Thymus (tissue), 11 donors: ENCODE results near the gene DUSP23. TPM values are rescaled to one million over a fixed set of nuclear protein-coding genes. Genes with fewer than 3 reads are reported as not detected.
A peak's percentile ranks its signal among the peaks of the same experiment; 100 is the strongest.

ENCODE experiments used
- DNase-seq, 9 donors: peaks; one replicate each; pipeline ENCODE4 v3.0.0-alpha.2; 2013; ENCODE audit warnings: low spot score in 9 of 9, low read depth in 6 of 9, missing footprints in 1 of 9
- H3K27ac ChIP-seq, 2 donors: one replicate each; pipeline ENCODE4 v1.5.1; 2013; ENCODE audit warnings: control low read depth in 1 of 2, low read depth in 1 of 2, low read length in 1 of 2, mild to moderate bottlenecking in 1 of 2, moderate library complexity in 1 of 2
- H3K27me3 ChIP-seq, 2 donors: one replicate each; pipeline ENCODE4 v1.5.1; 2013; ENCODE audit warnings: low read length in 1 of 2; ENCODE audit not compliant: control insufficient read depth in 2 of 2, insufficient read depth in 1 of 2
- H3K36me3 ChIP-seq, 2 donors: one replicate each; pipeline ENCODE4 v1.5.1; 2013; ENCODE audit warnings: low read length in 1 of 2, mild to moderate bottlenecking in 1 of 2, moderate library complexity in 1 of 2; ENCODE audit not compliant: control insufficient read depth in 2 of 2, insufficient read depth in 2 of 2
- H3K4me1 ChIP-seq, 2 donors: one replicate each; pipeline ENCODE4 v1.5.1; 2013; ENCODE audit warnings: low read length in 2 of 2; ENCODE audit not compliant: control insufficient read depth in 2 of 2, insufficient read depth in 2 of 2
- H3K4me3 ChIP-seq, 2 donors: one replicate each; pipeline ENCODE4 v1.5.1; 2013; ENCODE audit warnings: low read length in 2 of 2, control low read depth in 1 of 2, mild to moderate bottlenecking in 1 of 2
- H3K9me3 ChIP-seq, 2 donors: one replicate each; pipeline ENCODE4 v1.5.1; 2013; ENCODE audit warnings: low read length in 1 of 2, mild to moderate bottlenecking in 1 of 2; ENCODE audit not compliant: control insufficient read depth in 2 of 2, insufficient read depth in 1 of 2
- WGBS: extraction: QIAGEN DNeasy Blood & Tissue Kit; methylation state at CpG from one replicate; pipeline ENCODE4 v1.1.7; 2013; 5-methylcytosine and 5-hydroxymethylcytosine counted together
- polyA plus RNA-seq: library from polyadenylated mRNA; stranded (reverse); fragments of 200-250 nt; gene quantifications from one replicate; pipeline ENCODE4 v1.2.3, GENCODE V29; 2013
- total RNA-seq: library from RNA; stranded (reverse); fragments of 120-200 nt; gene quantifications from one replicate; pipeline ENCODE4 v1.2.4, GENCODE V29; 2013
- donor health status: healthy.

Gene DUSP23
- total and polyA plus RNA-seq, 2 donors: 24.3 to 162 TPM

DNA sequence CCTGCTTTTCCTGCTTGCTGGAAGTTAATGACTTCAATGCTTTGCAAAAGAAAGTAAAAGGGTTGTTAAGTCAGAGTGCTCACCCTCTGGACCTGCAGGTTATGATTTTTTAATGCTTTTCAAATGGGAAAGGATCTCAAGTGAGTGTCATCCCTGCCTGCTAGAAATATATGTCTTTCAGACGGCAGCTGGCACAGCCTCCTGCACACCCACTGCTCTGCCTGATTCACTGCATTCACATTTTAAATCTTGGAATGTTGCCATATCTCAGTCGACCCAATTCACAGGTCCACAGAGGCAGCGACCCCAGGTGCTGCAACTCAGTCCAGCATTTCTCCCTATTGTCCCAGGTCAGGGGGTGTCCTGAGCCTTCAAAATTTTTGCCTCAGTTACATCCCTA is 10.7 kb downstream of the DUSP23 start:
- peaks cover 2 to 33% of the 10 kb centered on the region in 2 donors for H3K27me3 ChIP-seq
- H3K9me3 ChIP-seq: no peaks in the 10 kb centered on the region
- no peaks in the 10 kb centered on the region for H3K4me1 ChIP-seq
- no peak for DNase-seq
- no peak overlapping the region for H3K27ac ChIP-seq
- WGBS: 47% methylated on average over 3 of the region's 3 CpGs
- H3K4me3 ChIP-seq: no peak overlapping the region
- H3K36me3 ChIP-seq: no peaks in the 10 kb centered on the region

DNA sequence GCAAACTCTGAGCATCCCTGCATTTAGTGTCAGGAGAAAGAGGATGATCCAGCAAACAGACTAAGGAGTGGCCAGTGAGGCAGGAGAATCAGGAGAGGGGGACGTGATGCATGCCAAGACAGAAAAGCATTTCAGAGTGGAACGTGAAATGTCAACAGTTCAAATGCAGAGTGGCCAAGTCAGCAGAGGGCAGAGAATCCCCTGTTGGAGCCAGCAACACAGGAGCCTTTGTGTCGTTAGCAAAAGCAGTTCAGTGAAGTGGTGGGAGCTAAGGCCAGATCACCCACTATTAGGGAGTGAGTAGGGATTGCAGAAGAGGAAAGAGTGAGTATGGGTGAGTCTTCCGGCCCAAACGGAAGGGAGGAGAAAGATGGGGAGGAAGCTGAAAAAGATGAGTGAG is 14.8 kb downstream of the DUSP23 start:
- Histone ChIP-seq H3K27ac (no peak overlapping the region), H3K27me3 (peaks cover 2 to 39% of the 10 kb centered on the region in 2 donors), H3K4me1 (peaks cover 13 to 14% of the 10 kb centered on the region in 2 donors), H3K9me3 (no peaks in the 10 kb centered on the region), H3K36me3 (no peaks in the 10 kb centered on the region), H3K4me3 (no peak overlapping the region)
- no peak for DNase-seq
- WGBS: 90% methylated on average over 5 of the region's 5 CpGs

DNA sequence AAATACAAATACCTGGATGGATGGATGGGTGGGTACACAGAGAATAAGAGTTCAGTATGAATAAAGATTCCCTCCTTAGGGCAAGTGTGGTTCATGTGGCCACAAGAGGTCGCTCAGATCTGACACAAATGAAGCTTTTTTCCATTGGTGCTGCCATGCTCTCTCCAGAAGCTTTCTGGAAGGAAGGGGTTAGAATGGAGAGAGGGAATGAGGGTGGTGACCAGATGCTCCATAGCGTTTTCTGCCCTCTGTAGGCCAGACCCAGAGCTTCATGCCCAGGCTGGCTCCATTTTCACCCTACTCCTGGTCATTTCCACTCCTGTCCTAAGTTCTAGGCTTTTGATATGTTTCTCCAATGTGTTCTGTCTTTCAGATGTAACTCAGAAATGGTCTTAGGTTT is 18.1 kb downstream of the DUSP23 start:
- Histone ChIP-seq H3K36me3 (no peaks in the 10 kb centered on the region), H3K27me3 (peaks cover 0 to 25% of the 10 kb centered on the region in 2 donors), H3K27ac (no peak overlapping the region), H3K4me1 (peaks cover 14 to 16% of the 10 kb centered on the region in 2 donors), H3K4me3 (no peak overlapping the region), H3K9me3 (no peaks in the 10 kb centered on the region)
- 8% methylated on average over 2 of the region's 2 CpGs for WGBS
- DNase-seq: peak in 8 of 9 donors; percentile 20 to 57 (median 33)

DNA sequence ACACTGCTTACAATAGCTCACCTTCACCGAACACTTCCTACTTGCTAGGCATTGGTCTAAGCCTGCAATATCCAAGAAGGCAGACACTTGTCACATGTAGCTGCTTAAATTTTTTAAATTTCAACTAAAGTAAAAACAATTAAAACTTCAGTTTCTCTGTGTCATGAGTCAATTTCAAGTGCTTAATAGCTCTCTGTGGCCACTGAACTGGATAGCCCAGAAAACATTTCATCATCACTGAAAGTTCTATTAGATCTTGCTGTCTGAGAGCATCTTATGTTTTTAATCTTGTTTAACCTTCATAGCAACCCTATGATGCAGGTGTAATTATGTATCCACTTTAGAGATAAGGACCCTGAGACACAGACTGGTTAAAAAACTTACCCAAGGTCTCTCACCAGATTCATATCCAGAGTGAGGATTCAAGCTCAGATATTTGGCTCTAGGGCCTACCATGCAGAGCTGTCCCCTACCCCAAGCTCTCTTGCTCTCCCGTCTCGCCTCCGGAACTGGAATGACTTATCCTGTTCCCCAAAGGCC is 18.8 kb downstream of the DUSP23 start:
- H3K36me3 ChIP-seq: no peaks in the 10 kb centered on the region
- WGBS: 97% methylated on average over 4 of the region's 4 CpGs

DNA sequence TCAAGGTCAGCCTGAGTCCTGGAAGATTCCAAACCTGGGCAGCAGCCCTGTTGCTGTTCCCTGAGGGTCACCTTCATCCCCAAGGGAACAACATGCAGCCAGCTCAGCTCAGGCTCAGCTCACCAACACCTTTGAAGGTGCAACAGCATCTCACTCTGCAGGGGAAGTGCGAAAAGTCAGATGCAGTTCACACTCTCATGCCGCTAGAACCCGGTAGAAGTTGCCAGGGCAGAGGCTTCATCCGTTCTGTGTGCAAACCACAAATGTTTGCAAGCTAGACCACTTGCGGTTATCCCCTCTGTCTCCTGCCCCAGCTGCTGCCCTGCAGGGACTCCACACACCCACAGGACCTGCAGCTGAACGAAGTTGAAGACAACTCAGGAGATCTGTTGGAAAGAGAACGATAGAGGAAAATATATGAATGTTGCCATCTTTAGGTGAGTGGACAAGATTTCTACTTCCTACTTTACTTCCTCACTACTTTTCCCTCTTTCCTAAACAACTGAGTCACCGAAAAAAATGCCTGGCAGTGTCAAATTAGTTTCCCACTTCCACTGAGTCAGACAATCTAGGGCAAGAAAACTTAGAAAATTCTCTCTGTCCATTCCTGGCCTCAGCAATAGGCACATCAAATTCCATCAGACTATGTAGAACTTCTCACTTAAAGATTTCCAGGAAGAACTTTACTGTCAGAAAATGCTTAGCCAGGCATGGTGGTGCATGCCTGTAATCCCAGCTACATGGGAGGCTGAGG is 19.6 kb downstream of the DUSP23 start:
- H3K4me1 ChIP-seq: peaks cover 14 to 16% of the 10 kb centered on the region in 2 donors
- WGBS: 20% methylated on average over 8 of the region's 8 CpGs
- peaks cover 0 to 14% of the 10 kb centered on the region in 2 donors for H3K27me3 ChIP-seq
- no peaks in the 10 kb centered on the region for H3K36me3 ChIP-seq
- H3K9me3 ChIP-seq: no peaks in the 10 kb centered on the region
- H3K27ac ChIP-seq: no peak overlapping the region
- no peak overlapping the region for H3K4me3 ChIP-seq
- DNase-seq: peak in 6 of 9 donors; percentile 21 to 70 (median 31)

More for the DNA sequence above, 18.8 kb downstream of the DUSP23 start:
- Histone ChIP-seq H3K27ac (no peak overlapping the region), H3K4me1 (peaks cover 14 to 16% of the 10 kb centered on the region in 2 donors), H3K9me3 (no peaks in the 10 kb centered on the region), H3K27me3 (peaks cover 0 to 21% of the 10 kb centered on the region in 2 donors), H3K4me3 (no peak overlapping the region)
- no peak for DNase-seq

DNA sequence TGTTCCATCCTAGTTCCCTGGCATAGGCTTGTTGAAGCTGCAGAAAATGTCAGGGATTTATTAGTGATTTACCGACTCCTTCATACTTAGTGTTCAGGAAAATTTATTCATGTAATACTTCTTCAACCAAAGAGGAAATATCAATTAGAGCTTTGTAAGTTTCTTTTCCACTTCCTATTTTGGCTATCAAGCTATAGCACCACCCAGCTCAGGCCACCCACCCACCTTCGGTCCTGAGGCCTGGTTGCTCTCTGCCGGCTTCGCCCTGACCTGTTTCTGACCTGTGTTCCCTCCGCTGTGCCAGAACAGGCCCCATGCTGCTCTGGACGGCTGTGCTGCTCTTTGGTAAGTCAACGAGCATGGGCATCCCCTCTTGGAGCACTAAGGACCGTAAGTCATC is 21.3 kb downstream of the DUSP23 start, which contains the start of gene FCRL6:
Gene FCRL6 (plus strand): TSS at position 250 of the 400 bp plus-strand sequence. CDS start 65 bp downstream, at position 315.
- Histone ChIP-seq H3K27me3 (peaks cover 0 to 5% of the 10 kb centered on the region in 2 donors), H3K27ac (no peak within 1 kb of the TSS), H3K36me3 (no peaks in the 10 kb centered on the region), H3K9me3 (no peaks in the 10 kb centered on the region), H3K4me1 (peaks cover 14 to 16% of the 10 kb centered on the region in 2 donors), H3K4me3 (no peak within 1 kb of the TSS)
- WGBS: 95% methylated on average over 8 of the region's 8 CpGs
- no peak for DNase-seq

DNA sequence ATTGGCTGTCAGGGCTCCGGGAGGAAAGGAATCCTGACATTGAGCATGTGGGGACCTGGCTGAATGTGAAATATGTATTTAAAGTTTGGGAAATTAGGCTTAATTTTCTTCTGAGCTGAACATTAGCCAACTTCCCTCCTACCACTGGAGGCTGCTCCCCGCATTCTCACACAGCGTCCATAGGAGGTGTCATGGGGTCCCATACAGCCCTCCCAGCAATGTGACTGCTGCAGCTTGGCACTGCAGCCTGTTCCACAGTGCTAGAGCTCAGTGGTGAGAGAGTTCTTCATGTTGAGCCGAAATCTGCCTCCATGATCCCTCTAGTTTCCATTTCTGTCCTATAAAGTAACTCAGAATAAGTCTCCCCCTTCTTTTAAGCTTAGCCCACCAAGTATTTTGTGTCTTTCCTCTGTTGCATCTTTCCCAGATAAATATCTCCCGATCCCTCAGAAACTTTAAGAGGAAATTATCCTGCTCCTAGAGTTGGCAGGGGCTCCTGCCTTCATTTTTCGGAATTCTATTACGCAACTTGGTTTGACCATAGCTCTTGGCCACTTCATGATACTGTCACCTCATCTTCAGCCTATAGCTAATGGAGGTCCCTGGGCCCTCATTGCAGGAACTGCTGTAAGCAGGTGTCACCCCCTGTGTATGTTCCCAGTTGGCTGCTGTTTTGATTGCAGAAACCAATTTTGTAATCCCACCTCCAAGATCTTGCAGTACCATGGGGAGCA is 23.4 kb downstream of the DUSP23 start:
- H3K27ac ChIP-seq: no peak overlapping the region
- peaks cover 0 to 4% of the 10 kb centered on the region in 2 donors for H3K27me3 ChIP-seq
- H3K36me3 ChIP-seq: no peaks in the 10 kb centered on the region
- no peaks in the 10 kb centered on the region for H3K9me3 ChIP-seq
- no peak for DNase-seq
- peaks cover 10 to 14% of the 10 kb centered on the region in 2 donors for H3K4me1 ChIP-seq
- 86% methylated on average over 7 of the region's 7 CpGs for WGBS
- no peak overlapping the region for H3K4me3 ChIP-seq

DNA sequence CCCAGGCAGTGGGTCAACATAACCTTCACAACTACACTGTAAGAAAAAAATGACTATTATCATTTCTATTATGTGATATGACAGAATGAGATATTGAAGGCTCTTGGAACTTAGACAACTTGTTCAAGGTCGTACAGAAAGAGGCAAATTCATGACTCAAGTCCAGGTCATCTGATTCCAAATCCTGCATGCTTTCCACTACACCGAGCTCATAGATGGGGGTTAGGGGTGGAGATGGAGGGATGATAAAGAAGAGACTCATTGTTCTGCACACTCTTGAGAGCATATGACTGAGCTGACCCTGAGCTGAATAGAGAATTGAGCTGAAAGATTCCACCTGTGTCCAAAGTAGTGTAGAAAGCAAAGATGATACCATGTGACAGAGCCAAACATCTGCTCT is 24.2 kb downstream of the DUSP23 start:
- no peaks in the 10 kb centered on the region for H3K36me3 ChIP-seq
- WGBS: 72% methylated on average over 2 of the region's 2 CpGs
- H3K4me1 ChIP-seq: peaks cover 5 to 8% of the 10 kb centered on the region in 2 donors
- DNase-seq: no peak
- no peak overlapping the region for H3K27ac ChIP-seq
- H3K27me3 ChIP-seq: peaks cover 0 to 6% of the 10 kb centered on the region in 2 donors
- H3K9me3 ChIP-seq: no peaks in the 10 kb centered on the region
- no peak overlapping the region for H3K4me3 ChIP-seq

DNA sequence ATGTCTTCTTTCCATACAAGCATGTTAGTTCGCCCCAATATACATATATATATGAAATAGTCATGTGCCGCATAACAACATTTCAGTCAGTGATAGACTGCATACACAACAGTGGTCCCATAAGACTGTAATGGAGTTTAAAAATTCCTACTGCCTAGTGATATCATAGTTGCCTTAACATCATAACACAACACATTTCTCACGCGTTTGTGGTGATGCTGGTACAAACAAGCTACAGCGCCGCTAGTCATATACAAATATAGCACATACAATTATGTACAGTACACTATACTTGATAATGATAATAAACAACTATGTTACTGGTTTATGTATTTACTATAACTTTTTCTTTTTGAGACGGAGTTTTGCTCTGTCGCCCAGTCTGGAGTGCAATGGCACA is 35.2 kb downstream of the DUSP23 start:
- no peak for DNase-seq
- peaks cover 0 to 2% of the 10 kb centered on the region in 2 donors for H3K27me3 ChIP-seq
- H3K4me1 ChIP-seq: no peaks in the 10 kb centered on the region
- H3K27ac ChIP-seq: no peak overlapping the region
- no peaks in the 10 kb centered on the region for H3K9me3 ChIP-seq
- H3K36me3 ChIP-seq: no peaks in the 10 kb centered on the region
- 91% methylated on average over 8 of the region's 8 CpGs for WGBS
- H3K4me3 ChIP-seq: no peak overlapping the region
